Activated CD4-positive, alpha-beta T cell treated with anti-CD3 and anti-CD28 coated beads, Interleukin-2, amount 10 ng/mL, durations not matched to agents 7 days and 5 days (primary cell): ENCODE measurements around the gene MUC3A. TPM values are rescaled to one million over a fixed set of nuclear protein-coding genes. Genes with fewer than 3 reads are reported as not detected.
A peak's percentile ranks its signal among the peaks of the same experiment; 100 is the strongest.
"Not testable (repeated sequence)": the region's sequence is repeated elsewhere in the genome, so short reads cannot be mapped to it uniquely, and the experiment has no call there.

Experiments used
- CTCF ChIA-PET: fragments of 350-600 bp; sonication (Branson Sonifier 250); formaldehyde crosslinking; loops from one replicate; lab custom pipeline; 2021; ENCODE audit warnings: antibody characterized with exemption; lab: Charles Lee
- POLR2A ChIA-PET: fragments of 350-600 bp; sonication (Branson Sonifier 250); formaldehyde crosslinking; loops from one replicate; lab custom pipeline; 2021; ENCODE audit warnings: antibody characterized with exemption; lab: Charles Lee
- DNase-seq: peaks from one replicate; pipeline ENCODE4 v3.0.0-alpha.2; 2020
- H3K27ac Mint-ChIP-seq: one replicate; pipeline ENCODE4 v1.8.0; 2021; ENCODE audit warnings: mild to moderate bottlenecking, moderate library complexity, mixed read lengths
- H3K27me3 Mint-ChIP-seq: one replicate; pipeline ENCODE4 v1.8.0; 2021; ENCODE audit warnings: mixed read lengths
- H3K36me3 Mint-ChIP-seq: one replicate; pipeline ENCODE4 v1.8.0; 2021; ENCODE audit warnings: low read depth, mixed read lengths
- H3K4me1 Mint-ChIP-seq: one replicate; pipeline ENCODE4 v1.8.0; 2021; ENCODE audit warnings: mixed read lengths
- H3K4me3 Mint-ChIP-seq: one replicate; pipeline ENCODE4 v1.8.0; 2021; ENCODE audit warnings: mild to moderate bottlenecking, moderate library complexity, mixed read lengths
- H3K9me3 Mint-ChIP-seq: one replicate; pipeline ENCODE4 v1.8.0; 2021; ENCODE audit warnings: mixed read lengths
- total RNA-seq, 2 experiments: library from RNA; stranded (reverse); gene quantifications; one replicate each; pipeline ENCODE4 v1.2.3, GENCODE V29; 2021

The MUC3A gene, protein sequence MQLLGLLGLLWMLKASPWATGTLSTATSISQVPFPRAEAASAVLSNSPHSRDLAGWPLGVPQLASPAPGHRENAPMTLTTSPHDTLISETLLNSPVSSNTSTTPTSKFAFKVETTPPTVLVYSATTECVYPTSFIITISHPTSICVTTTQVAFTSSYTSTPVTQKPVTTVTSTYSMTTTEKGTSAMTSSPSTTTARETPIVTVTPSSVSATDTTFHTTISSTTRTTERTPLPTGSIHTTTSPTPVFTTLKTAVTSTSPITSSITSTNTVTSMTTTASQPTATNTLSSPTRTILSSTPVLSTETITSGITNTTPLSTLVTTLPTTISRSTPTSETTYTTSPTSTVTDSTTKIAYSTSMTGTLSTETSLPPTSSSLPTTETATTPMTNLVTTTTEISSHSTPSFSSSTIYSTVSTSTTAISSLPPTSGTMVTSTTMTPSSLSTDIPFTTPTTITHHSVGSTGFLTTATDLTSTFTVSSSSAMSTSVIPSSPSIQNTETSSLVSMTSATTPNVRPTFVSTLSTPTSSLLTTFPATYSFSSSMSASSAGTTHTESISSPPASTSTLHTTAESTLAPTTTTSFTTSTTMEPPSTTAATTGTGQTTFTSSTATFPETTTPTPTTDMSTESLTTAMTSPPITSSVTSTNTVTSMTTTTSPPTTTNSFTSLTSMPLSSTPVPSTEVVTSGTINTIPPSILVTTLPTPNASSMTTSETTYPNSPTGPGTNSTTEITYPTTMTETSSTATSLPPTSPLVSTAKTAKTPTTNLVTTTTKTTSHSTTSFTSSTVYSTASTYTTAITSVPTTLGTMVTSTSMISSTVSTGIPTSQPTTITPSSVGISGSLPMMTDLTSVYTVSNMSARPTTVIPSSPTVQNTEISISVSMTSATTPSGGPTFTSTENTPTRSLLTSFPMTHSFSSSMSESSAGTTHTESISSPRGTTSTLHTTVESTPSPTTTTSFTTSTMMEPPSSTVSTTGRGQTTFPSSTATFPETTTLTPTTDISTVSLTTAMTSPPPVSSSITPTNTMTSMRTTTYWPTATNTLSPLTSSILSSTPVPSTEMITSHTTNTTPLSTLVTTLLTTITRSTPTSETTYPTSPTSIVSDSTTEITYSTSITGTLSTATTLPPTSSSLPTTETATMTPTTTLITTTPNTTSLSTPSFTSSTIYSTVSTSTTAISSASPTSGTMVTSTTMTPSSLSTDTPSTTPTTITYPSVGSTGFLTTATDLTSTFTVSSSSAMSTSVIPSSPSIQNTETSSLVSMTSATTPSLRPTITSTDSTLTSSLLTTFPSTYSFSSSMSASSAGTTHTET (N-terminal part only)
- not detected for total RNA-seq

DNA sequence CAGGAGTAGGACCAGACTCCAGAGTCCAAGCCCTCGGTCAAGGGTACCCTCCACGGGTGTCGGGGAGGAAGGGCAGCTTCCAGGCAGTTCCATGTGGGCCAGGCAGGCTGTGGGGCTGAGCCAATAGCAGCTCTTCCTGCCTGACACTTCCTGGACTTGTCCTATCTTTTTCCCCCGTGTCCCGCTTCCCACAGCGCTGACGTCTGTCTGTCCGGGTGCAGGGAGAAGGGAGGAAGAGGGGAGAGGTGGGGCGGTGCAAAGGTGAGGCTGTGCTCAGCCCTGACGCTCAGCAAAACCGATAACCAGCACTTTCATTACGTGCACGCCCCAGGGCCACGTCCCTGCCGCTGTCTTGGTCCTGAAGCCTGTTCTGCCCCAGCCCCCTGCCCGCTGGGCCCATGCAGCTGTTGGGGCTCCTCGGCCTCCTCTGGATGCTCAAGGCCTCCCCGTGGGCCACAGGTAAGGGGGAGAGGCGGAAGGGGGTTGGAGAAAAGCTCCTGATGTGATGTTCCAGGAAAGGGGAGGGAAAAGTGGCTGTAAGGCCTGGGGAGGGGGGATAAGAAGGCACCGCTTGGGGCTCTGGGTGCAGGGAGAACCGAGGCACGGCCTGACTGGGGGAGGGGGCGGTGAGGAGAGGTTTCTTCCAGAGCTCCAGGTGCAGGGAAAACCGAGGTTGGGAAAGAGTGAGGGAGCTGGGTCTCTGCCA is at the start of gene MUC3A:
TSS of gene MUC3A (plus strand) at position 308 of the 706 bp plus-strand sequence. CDS start at position 399, 91 bp downstream.
- Mint-ChIP-seq H3K9me3 (no peaks in the 10 kb centered on the region), H3K4me1 (no peaks in the 10 kb centered on the region), H3K36me3 (no peaks in the 10 kb centered on the region), H3K4me3 (no peak within 1 kb of the TSS), H3K27me3 (peaks cover 14% of the 10 kb centered on the region), H3K27ac (no peak within 1 kb of the TSS)
- ChIA-PET CTCF (interaction anchor here (0.6 to 1.0 kb wide), 2 partner anchors 10 to 26 kb away, joined by 3 read pairs; no protein-coding TSS in a partner anchor), POLR2A (no interaction called here)
- no peak for DNase-seq

DNA sequence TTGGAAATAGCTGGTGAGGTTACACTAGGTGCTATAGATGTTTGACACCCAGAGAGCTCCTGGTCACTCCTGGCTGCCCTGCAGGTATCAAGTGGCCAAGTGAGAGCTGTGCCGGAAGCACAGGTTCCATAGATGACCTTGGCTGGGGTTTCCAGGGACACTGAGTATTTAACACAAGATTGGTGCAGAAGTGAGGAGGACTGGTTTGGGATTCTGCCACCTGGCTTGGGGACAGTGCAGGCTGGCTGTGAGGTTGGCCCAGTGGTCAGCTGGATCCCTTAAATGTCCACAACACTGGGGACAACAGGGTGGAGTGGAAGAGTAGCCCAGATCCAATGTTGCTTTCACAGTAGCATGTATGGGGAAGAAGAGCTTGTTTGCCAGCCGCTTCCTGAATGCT is 48.4 kb upstream of the MUC3A start:
- Mint-ChIP-seq H3K4me1 (peaks cover 12% of the 10 kb centered on the region), H3K27me3 (peaks cover 25% of the 10 kb centered on the region)

DNA sequence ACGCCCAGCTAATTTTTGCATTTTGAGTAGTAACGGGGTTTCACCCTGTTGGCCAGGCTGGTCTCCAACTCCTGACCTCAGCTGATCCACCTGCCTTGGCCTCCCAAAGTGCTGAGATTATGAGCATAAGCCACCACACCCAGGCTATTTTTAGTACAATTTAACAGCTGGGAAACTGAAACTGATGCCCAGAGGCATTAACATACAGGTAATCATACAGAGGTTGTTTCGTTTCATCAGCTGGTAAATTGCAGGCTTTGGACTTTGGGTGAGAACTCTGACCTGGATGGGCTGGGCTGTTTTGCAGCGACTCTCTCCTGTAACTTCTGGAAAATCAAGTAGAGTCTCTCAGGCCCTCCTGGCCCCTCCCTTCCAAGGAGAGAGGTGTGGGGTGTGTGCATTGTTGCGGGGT is 47.4 kb upstream of the MUC3A start:
- peaks cover 20% of the 10 kb centered on the region for H3K27me3 Mint-ChIP-seq

More for the DNA sequence above, 48.4 kb upstream of the MUC3A start:
- Mint-ChIP-seq H3K4me3 (no peak overlapping the region), H3K9me3 (no peaks in the 10 kb centered on the region), H3K36me3 (no peaks in the 10 kb centered on the region), H3K27ac (no peak overlapping the region)
- POLR2A ChIA-PET, result no interaction called here
- CTCF ChIA-PET, result interaction anchor here (0.5 to 0.9 kb wide), 2 partner anchors 29 to 37 kb away, joined by 3 to 4 read pairs; no protein-coding TSS in a partner anchor
- no peak for DNase-seq

DNA sequence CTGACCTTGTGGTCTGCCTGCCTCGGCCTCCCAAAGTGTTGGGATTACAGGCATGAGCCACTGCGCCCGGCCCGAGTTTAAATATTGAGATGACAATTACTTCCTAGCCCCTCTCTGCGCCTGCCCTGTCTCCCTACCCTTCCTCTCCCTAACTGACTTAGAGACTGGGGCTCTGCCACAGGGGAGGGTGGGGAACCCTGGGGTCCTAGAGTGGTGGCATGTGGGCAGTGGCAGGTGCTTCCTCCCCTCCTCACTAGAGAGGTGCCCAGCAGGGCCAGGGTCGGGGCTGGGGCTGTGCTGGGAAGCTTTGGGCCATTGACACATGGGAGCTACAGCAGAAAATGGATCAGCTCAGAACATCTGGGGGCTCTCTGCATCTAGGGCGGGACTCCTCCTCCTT is 46.7 kb upstream of the MUC3A start:
- Mint-ChIP-seq H3K4me3 (no peak overlapping the region), H3K4me1 (peaks cover 5% of the 10 kb centered on the region), H3K36me3 (no peaks in the 10 kb centered on the region), H3K27ac (no peak overlapping the region), H3K9me3 (no peaks in the 10 kb centered on the region), H3K27me3 (peaks cover 15% of the 10 kb centered on the region)
- POLR2A ChIA-PET, result no interaction called here
- CTCF ChIA-PET, result interaction anchor here (1.1 kb wide), 1 partner anchor 55 kb away, joined by 3 read pairs; no protein-coding TSS in a partner anchor
- no peak for DNase-seq

More for the DNA sequence above, 47.4 kb upstream of the MUC3A start:
- Mint-ChIP-seq H3K9me3 (no peaks in the 10 kb centered on the region), H3K4me3 (no peak overlapping the region), H3K27ac (peak overlapping the region; percentile 36), H3K36me3 (no peaks in the 10 kb centered on the region), H3K4me1 (peaks cover 7% of the 10 kb centered on the region)
- CTCF ChIA-PET, result interaction anchor here (0.9 to 1.1 kb wide), 2 partner anchors 38 to 56 kb away, joined by 3 to 4 read pairs; no protein-coding TSS in a partner anchor
- no peak for DNase-seq
- POLR2A ChIA-PET, result no interaction called here

DNA sequence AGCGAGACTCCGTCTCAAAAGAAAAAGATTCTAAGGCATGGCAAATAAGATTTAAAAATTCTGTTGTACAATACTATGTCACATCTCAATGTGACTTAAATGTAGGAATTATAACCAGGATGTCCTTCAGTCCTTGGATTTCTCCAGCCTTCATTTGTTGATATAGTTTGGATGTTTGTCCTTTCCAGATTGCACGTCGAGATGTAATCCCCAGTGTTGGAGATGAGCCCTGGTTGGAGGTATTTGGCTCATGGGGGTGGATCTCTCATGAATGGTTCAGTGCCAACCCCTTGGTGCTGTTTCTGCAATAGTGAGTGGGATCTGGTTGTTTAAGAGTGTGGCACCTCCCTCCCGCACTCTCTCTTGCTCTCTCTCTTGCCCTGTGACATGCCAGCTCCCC is 40.8 kb upstream of the MUC3A start:
- peaks cover 2% of the 10 kb centered on the region for H3K4me1 Mint-ChIP-seq

DNA sequence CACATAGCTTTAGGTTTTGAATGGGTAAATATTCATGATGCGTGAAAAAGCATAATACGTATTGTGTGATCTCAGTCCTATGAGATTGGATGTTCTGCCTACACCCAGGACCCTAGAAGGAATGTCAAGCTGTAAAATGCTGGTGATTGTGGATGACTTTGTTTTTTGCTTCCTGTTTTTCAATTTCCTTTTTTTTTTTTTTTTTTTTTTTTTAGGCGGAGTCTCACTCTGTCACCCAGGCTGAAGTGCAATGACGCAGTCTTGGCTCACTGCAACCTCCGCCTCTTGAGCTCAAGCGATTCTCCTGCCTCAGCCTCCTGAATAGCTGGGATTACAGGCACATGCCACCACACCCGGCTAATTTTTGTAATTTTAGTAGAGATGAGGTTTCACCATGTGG is 38.9 kb upstream of the MUC3A start:
- H3K27ac Mint-ChIP-seq, H3K4me3 Mint-ChIP-seq, POLR2A ChIA-PET, H3K36me3 Mint-ChIP-seq, H3K27me3 Mint-ChIP-seq, DNase-seq, H3K4me1 Mint-ChIP-seq, H3K9me3 Mint-ChIP-seq: not testable (repeated sequence)
- CTCF ChIA-PET, result interaction anchor here (1.5 kb wide), 1 partner anchor 48 kb away, joined by 3 read pairs; no protein-coding TSS in a partner anchor

More for the DNA sequence above, 40.8 kb upstream of the MUC3A start:
- ChIA-PET POLR2A (no interaction called here), CTCF (no interaction called here)
- no peak for DNase-seq
- Mint-ChIP-seq H3K36me3 (no peaks in the 10 kb centered on the region), H3K9me3 (peaks cover 4% of the 10 kb centered on the region), H3K27me3 (no peaks in the 10 kb centered on the region), H3K4me3 (no peak overlapping the region), H3K27ac (no peak overlapping the region)

DNA sequence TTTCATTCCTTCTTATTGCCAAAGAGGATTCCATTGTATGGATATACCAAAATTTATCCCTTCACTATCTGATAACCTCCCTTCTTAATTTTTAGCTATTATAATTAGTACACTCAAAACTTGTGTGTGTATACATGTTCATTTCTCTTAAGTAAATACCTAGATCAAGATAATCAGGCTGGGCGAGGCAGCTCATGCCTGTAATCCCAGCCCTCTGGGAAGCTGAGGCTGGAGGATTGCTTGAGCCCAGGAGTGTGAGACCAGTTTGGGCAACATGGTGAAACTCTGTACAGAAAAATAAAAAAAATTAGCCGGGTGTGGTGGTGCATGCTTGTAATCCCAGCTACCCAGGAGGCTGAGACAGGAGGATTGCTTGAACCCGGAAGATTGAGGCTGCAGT is 37.9 kb upstream of the MUC3A start:
- no peak for DNase-seq
- no peaks in the 10 kb centered on the region for H3K27me3 Mint-ChIP-seq
- ChIA-PET CTCF (no interaction called here), POLR2A (no interaction called here)
- no peak overlapping the region for H3K27ac Mint-ChIP-seq
- no peak overlapping the region for H3K4me3 Mint-ChIP-seq
- H3K9me3 Mint-ChIP-seq, result peaks cover 4% of the 10 kb centered on the region
- peaks cover 2% of the 10 kb centered on the region for H3K4me1 Mint-ChIP-seq
- H3K36me3 Mint-ChIP-seq, result no peaks in the 10 kb centered on the region

DNA sequence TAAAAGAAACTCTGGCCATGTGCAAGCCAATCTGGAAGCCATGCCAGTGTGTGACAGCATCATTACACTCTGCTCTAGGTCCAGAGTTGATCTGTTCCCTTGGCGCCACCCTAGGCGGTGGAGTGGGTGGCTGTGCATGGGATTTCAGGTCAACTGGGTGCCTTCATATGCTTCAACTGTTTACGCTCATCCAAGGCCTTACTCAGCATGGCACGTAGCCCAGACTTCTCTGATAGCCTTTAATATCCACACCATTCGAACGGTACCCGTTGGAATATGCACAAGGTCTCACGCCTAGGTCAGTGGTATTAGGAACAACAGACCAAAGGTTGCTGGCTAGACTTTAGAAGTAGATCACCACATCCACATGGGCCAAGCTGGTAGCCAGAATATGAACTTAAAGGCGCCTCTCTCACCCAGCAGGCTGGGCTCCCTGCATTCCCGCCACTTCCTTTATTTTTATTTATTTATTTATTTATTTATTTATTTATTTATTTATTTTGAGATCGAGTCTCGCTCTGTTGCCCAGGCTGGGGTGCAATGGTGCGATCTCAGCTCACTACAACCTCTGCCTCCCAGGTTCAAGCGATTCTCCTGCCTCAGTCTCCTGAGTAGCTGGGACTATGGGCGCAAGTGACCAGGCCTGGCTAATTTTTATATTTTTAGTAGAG is 35.0 kb upstream of the MUC3A start:
- no peaks in the 10 kb centered on the region for H3K36me3 Mint-ChIP-seq
- DNase-seq, result no peak
- H3K9me3 Mint-ChIP-seq, result no peaks in the 10 kb centered on the region
- H3K27ac Mint-ChIP-seq, result no peak overlapping the region
- ChIA-PET CTCF (no interaction called here), POLR2A (no interaction called here)
- H3K27me3 Mint-ChIP-seq, result no peaks in the 10 kb centered on the region
- H3K4me3 Mint-ChIP-seq, result no peak overlapping the region
- peaks cover 2% of the 10 kb centered on the region for H3K4me1 Mint-ChIP-seq

DNA sequence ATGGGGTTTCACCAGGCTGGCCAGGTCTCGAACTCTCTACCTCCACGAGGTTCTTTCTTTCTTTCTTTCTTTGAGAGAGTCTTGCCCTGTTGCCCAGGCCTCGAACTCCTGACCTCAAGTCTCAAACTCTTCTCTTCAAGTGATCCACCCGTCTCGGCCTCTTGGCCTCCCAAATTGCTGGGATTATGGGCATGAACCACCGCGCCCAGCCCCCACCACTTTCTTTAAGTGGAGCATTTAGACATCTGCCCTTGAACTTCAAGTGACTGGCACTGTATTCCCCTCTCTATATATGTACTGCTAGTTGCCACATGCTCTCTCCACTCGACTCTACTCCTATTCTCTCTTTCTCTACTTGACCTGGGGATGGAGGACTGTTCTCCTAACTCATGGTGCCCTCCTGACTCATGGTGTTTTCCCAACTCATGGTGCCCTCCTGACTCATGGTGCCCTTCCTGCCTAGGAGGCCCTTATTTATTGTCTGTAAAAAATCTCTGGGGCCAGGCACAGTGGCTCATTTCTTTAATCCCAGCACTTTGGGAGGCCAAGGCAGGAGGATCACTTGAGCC is 34.4 kb upstream of the MUC3A start:
- H3K27ac Mint-ChIP-seq, result no peak overlapping the region
- no peaks in the 10 kb centered on the region for H3K27me3 Mint-ChIP-seq
- H3K9me3 Mint-ChIP-seq, result no peaks in the 10 kb centered on the region
- H3K4me3 Mint-ChIP-seq, result no peak overlapping the region
- H3K4me1 Mint-ChIP-seq, result peaks cover 2% of the 10 kb centered on the region
- ChIA-PET POLR2A (no interaction called here), CTCF (interaction anchor here (0.8 kb wide), 1 partner anchor 29 kb away, joined by 3 read pairs; no protein-coding TSS in a partner anchor)
- no peak for DNase-seq
- no peaks in the 10 kb centered on the region for H3K36me3 Mint-ChIP-seq

DNA sequence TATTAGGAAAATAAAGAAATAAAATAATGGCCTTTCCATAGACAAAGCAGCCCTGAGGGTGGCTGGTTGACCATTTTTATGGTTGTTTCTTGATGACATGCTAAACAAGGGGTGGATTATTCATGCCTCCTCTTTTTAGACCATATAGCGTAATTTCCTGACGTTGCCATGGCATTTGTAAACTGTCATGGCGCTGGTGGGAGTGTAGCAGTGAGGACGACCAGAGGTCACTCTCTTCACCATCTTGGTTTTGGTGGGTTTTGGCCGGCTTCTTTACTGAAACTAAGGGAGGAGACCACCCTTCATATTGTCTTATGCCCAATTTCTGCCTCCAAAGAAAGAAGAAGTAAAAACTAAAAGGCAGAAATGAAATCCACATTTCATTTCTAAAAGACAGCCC is 30.0 kb upstream of the MUC3A start:
- H3K27me3 Mint-ChIP-seq, DNase-seq, H3K4me1 Mint-ChIP-seq, CTCF ChIA-PET, H3K4me3 Mint-ChIP-seq, H3K9me3 Mint-ChIP-seq, H3K36me3 Mint-ChIP-seq, POLR2A ChIA-PET, H3K27ac Mint-ChIP-seq: not testable (repeated sequence)

DNA sequence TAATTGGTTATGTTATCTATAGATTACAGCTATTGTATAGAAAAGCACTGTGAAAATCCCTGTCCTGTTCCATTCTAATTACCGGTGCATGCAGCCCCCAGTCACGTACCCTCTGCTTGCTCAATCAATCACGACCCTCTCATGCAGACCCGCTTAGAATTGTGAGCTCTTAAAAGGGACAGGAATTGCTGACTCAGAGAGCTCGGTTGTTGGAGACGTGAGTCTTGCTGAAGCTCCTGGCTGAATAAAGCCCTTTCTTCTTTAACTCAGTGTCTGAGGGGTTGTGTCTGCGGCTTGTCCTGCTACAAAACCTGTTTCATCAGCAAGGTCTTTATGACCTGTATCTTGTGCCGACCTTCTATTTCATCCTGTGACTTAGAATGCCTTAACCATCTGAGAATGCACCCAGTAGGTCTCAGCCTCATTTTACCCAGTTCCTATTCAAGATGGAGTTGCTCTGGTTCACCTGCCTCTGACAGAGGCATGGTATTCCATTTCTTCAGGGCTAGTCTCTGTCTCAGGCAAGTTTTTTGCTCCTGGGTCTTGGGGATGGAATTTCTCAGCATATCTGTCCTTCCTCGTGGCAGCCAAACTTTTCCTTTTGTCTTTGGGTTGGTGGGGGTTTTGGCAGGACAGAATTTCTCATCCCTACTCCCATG is 29.4 kb upstream of the MUC3A start:
- CTCF ChIA-PET, result interaction anchor here (0.7 kb wide), 1 partner anchor 12 kb away, joined by 7 read pairs; no protein-coding TSS in a partner anchor
- H3K27ac Mint-ChIP-seq, DNase-seq, POLR2A ChIA-PET, H3K9me3 Mint-ChIP-seq, H3K4me1 Mint-ChIP-seq, H3K36me3 Mint-ChIP-seq, H3K4me3 Mint-ChIP-seq, H3K27me3 Mint-ChIP-seq: not testable (repeated sequence)
